Right renal pelvis (tissue), 4 donors: ENCODE results near the gene SPATA13. TPM values are rescaled to one million over a fixed set of nuclear protein-coding genes. Genes with fewer than 3 reads are reported as not detected.
"Not testable (repeated sequence)": the region's sequence is repeated elsewhere in the genome, so short reads cannot be mapped to it uniquely, and the experiment has no call there.

Experiments used
- DNase-seq, 4 donors: peaks; one replicate each; pipeline ENCODE4 v3.0.0-alpha.2; 2013; ENCODE audit warnings: low read depth in 4 of 4, low spot score in 3 of 4, missing footprints in 1 of 4
- polyA plus RNA-seq, 4 donors: library from polyadenylated mRNA; unstranded; fragments of 120-200 nt; gene quantifications; one replicate each; pipeline ENCODE4 v1.2.1, GENCODE V29; 2013; ENCODE audit not compliant: insufficient read length in 4 of 4

Gene SPATA13
- polyA plus RNA-seq, 4 donors = 56.7 to 77.6 (median 69.4) TPM

DNA sequence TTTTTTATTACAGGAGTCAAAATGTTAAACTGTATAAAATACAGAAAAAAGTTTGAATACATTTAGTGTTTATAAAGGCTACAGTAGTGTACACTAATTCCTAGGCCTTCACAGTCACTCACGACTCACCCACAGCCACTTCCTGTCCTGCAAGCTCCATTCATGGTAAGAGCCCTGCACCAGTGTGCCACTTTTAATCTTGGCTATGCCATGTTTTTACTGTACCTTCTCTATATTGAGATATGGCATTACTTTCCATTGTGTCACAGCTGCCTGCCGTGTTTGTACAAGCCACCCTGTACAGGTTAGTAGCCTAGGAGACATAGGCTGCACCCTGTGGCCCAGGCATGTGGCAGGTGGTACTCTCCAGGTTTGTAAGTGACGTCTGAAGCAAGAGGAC lies 180.9 kb downstream of the SPATA13 start:
- no peak for DNase-seq

DNA sequence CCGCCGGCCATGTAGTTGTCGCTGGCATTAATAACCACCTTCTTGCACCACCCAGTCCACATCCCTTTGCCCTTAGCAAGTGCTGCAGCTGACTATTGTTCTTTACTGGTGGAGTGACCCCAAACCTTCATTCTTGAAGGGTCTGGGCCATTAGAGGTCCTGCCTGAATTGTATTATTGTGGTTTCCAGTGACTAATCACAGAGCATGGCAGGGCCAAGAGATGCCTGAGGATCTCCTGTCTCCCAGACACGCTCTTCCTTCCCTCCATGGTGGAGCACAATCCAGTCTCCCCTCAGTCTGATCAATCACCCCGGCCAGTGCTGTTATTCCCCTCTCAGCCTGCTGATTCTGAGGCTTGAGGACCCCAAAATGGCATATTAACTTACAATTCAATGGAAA lies 187.9 kb downstream of the SPATA13 start:
- no peak for DNase-seq

DNA sequence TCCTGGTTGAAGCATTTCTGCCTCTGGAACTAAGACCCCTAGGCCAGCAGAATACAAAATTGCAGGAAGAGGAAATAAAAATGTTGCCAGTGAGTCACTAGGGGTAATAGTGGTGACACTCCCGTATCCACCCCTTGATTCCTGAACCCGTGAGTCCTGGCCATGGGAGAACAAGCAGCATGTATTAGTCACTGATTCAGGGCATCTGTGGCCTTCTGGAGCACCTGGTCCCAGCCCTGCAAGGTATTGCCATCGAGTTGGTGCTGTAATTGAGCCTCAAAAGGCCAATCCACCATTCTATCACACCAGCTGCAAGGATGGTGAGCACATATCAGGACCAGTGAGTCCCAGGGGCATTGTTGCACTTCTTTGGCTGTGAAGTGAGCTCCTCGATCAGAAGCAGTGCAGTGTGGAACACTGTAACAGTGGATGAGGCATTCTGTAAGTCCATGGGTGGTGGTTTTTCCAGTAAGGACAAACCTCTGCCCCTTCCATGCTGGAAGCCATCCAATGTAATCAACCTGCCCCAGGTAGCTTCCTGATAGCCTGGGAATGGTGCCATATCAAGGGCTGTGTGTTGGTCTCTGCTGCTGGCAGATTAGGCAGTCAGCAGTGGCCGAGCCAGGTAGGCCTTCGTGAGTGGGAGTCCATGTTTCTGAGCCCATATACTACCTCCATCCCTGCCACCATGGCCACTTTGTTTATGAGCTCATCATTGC lies 188.4 kb downstream of the SPATA13 start:
- no peak for DNase-seq

DNA sequence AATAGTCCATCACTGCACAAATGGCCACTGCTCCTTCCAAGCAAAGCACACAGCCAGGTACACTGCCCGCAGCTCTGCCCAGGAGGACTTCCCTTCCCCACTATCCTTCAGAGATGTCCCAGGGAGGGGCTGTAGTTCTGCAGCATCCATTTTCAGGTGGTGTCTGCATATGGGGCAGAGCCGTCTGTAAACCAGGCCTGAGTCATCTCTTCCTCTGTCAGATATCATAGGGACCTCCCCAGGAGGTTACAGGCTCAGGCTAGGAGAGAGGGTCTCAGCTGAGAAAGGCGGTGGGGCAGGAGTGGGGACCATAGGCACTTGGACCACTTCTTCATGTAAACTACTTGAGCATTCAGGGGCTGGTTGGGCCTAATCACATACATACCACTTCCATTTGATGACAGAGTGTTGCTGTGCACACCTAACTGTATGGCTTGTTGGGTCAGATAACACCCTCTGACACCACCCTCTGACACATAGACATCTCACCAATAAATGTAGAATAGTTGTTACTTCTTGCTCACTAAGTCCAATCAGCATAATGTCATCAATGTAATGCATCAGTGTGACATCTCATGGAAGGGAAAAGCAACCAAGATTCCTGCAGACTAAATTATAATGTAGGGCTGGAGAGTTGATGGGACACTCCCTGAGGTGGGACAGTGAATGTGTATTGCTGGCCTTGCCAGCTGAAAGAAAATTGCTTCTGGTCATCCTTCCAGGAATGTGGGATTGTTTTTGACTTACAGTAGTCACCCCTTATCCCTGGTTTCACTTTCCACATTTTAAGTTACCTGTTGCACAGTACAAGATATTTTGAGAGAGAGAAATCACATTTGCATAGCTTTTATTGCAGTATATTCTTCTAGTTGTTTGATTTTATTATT lies 189.5 kb downstream of the SPATA13 start:
- DNase-seq = not testable (repeated sequence)

DNA sequence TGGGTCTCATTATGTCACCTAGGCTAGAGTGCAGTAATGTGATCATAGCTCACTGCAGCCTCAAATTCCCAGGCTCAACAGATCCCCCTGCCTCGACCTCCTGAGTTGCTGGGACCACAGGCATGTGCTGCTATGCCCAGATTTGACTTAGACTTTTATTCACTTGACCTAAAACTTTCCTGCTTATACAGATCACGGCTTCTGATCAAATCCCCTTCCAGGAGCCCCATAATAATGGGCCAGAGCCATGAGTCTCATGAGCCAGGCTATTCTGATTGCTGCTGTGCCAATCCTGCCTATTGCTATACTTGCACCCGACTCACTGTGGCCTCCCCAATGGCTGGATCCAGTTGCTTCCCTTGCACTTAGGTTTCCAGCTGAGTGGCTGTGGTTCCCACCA lies 190.9 kb downstream of the SPATA13 start:
- DNase-seq = no peak

DNA sequence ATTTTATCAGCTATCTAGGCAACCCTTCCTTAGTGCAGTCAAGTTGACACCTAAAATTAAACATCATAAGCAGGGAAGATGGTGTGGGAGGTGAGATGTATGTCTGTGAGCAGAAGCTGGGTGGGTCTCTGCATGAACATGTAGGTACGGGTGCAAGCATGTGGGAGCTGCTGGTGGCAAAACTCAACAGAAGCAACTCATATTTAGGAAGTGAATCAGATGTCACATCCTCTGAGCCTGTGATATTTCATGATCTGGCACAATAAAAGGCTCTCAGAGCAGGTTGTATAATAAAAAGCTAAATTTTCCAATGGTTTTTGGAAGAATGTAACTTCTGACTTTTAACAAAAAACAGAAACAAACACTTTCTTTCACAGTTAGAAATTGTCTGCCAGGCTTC lies 193.2 kb downstream of the SPATA13 start:
- DNase-seq = no peak

DNA sequence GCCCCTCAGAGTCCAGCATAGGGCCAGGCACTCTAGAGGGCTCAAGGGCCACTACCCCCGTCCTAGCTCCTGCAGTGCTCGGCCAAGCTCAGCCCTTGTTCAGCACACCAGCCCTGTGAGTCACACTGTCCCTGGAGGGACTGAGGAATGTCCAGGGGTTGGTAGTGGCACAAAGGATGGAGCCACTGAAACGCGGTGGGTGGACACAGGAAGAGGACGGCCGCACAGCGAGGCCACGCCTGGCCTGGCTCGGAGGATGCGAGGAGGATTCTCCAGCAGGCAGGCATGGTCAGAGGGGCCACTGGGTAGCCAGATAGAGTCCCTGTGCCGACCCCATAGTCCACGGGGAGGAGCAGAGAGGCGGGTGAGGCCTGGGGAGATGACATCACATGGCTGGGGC lies 194.6 kb downstream of the SPATA13 start:
- no peak for DNase-seq

DNA sequence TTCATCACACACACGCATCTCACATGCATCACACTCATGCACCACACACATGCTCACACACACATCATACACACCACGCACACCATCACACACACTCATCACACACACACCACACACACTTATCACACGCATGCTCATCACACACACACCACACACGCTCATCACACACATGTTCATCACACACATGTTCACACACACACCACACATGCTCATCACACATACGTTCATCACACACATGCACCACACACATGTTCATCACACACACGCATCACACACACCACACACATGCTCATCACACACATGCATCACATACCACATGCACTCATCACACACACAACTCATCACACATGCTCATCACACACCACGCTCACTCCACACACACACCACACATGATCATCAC lies 195.8 kb downstream of the SPATA13 start:
- DNase-seq = no peak

Other genes with a start within 250 kb of the SPATA13 start
- under 1 TPM; 0.21 to 0.59 (median 0.31) TPM for gene C1QTNF9, start 148.9 kb downstream of the SPATA13 start, polyA plus RNA-seq